HepG2 (cell line): Measurements from ENCODE around the gene FBXO2. TPM values are rescaled to one million over a fixed set of nuclear protein-coding genes. Genes with fewer than 3 reads are reported as not detected.

Experiments used
- AHR ChIP-seq: IDR thresholded peaks from 2 replicates; pipeline ENCODE4 v1.6.1; 2018; ENCODE audit warnings: missing genetic modification reagents, missing compliant biosample characterization
- ARID3A ChIP-seq: IDR thresholded peaks from 2 replicates; pipeline ENCODE4 v1.6.1; 2012; ENCODE audit warnings: low read depth, low read length, improper control_type of control experiment
- ARID4A ChIP-seq: sonication (generic); formaldehyde crosslinking; IDR thresholded peaks from 2 replicates; pipeline ENCODE4 v1.5.0; 2020; ENCODE audit warnings: mild to moderate bottlenecking, missing genetic modification reagents, borderline replicate concordance
- ATF7 ChIP-seq, 2 experiments: fragments of 450-650 bp in 1 of 2; sonication (generic) in 1 of 2; formaldehyde crosslinking in 1 of 2; IDR thresholded peaks; 2 replicates each; pipeline versions ENCODE4 v1.4.0 to v1.6.1; 2016 to 2020; ENCODE audit warnings: antibody characterized with exemption in 1 of 2, mild to moderate bottlenecking in 1 of 2, missing genetic modification reagents in 1 of 2
- BCLAF1 ChIP-seq: fragments of 450-650 bp; IDR thresholded peaks from 2 replicates; pipeline ENCODE4 v1.6.1; 2017; ENCODE audit warnings: mild to moderate bottlenecking
- GZF1 ChIP-seq: sonication (generic); formaldehyde crosslinking; IDR thresholded peaks from 2 replicates; pipeline ENCODE4 v1.5.1; 2020; ENCODE audit warnings: mild to moderate bottlenecking, missing genetic modification reagents
- KDM6A ChIP-seq: IDR thresholded peaks from 2 replicates; pipeline ENCODE4 v1.6.1; 2016; ENCODE audit warnings: low read depth
- KLF6 ChIP-seq: IDR thresholded peaks from 2 replicates; pipeline ENCODE4 v1.8.0; 2016; ENCODE audit warnings: missing biosample characterization, missing genetic modification reagents
- MTF1 ChIP-seq: sonication (generic); formaldehyde crosslinking; IDR thresholded peaks from 2 replicates; pipeline ENCODE4 v1.5.0; 2020; ENCODE audit warnings: missing genetic modification reagents
- MXD1 ChIP-seq: sonication (generic); formaldehyde crosslinking; IDR thresholded peaks from 2 replicates; pipeline ENCODE4 v1.4.0; 2020; ENCODE audit warnings: mild to moderate bottlenecking, missing genetic modification reagents
- SALL2 ChIP-seq: sonication (generic); formaldehyde crosslinking; IDR thresholded peaks from 2 replicates; pipeline ENCODE4 v1.8.1; 2023; ENCODE audit warnings: mild to moderate bottlenecking, missing genetic modification reagents, inconsistent platforms
- TFE3 ChIP-seq: IDR thresholded peaks from 2 replicates; pipeline ENCODE4 v1.6.1; 2016
- ZNF251 ChIP-seq: sonication (generic); formaldehyde crosslinking; IDR thresholded peaks from 2 replicates; pipeline ENCODE4 v1.9.0; 2021; ENCODE audit warnings: mild to moderate bottlenecking, missing genetic modification reagents
- ZNF256 ChIP-seq: sonication (generic); formaldehyde crosslinking; conservative IDR thresholded peaks from 2 replicates; pipeline ENCODE4 v1.4.0; 2020; ENCODE audit warnings: missing genetic modification reagents
- ZNF552 ChIP-seq: sonication (generic); formaldehyde crosslinking; IDR thresholded peaks from 2 replicates; pipeline ENCODE4 v1.9.0; 2022; ENCODE audit warnings: missing genetic modification reagents, mild to moderate bottlenecking, borderline replicate concordance
- ZNF678 ChIP-seq: sonication (generic); formaldehyde crosslinking; IDR thresholded peaks from 2 replicates; pipeline ENCODE4 v1.4.0; 2020; ENCODE audit warnings: mild to moderate bottlenecking, missing genetic modification reagents
- polyA plus RNA-seq, 8 experiments: library from polyadenylated mRNA; depleted of rRNA in 3 of 8; stranded (reverse) in 7 of 8; unstranded in 1 of 8; fragments of >200 nt; fragmentation: Illumina TruSeq in 4 of 8; extraction: Trizol in 4 of 8; gene quantifications; 2 replicates each; pipeline versions ENCODE4 v1.2.1 to v1.2.3, GENCODE V29; 2011 to 2016; ENCODE audit warnings: low read depth in 4 of 8, missing spikeins in 1 of 8, mixed read lengths in 1 of 8; ENCODE audit not compliant: insufficient read depth in 1 of 8
- total RNA-seq, 5 experiments: library from RNA; depleted of rRNA; stranded (reverse); fragments of >200 nt; fragmentation: Illumina TruSeq; extraction: Trizol; gene quantifications; 2 replicates each; pipeline ENCODE4 v1.2.3, GENCODE V29; 2016; ENCODE audit warnings: low read depth in 1 of 5
- TF ChIP-seq, protein P1 (sequence below): sonication (generic); formaldehyde crosslinking; IDR thresholded peaks from 2 replicates; pipeline ENCODE4 v1.5.0; 2020; ENCODE audit warnings: missing genetic modification reagents

Gene FBXO2
- total and polyA plus RNA-seq, 2 of the 13 experiments (the other 11 are each of a cell fraction or from before 2014, with no cell fraction given), result 79.3 to 112 TPM

GRCh38 chr1:11664336-11665065 lies 10.3 kb upstream of the FBXO2 start (continued):
- TF ChIP-seq MXD1 (CRISPR knock-in tag) (no peak), ZNF256 (no peak), SALL2 (CRISPR knock-in tag) (no peak), GZF1 (CRISPR knock-in tag) (no peak), ATF7 (IDR thresholded peaks at IDR 0.05) (no peak), ATF7 (CRISPR knock-in tag; IDR thresholded peaks at IDR 0.05) (no peak), ARID3A (no peak), AHR (CRISPR knock-in tag) (no peak), ZNF552 (CRISPR knock-in tag) (no peak), BCLAF1 (no peak), ZNF251 (no peak), TFE3 (CRISPR knock-in tag) (no peak), KDM6A (CRISPR knock-in tag) (no peak), ARID4A (0 out of 2 replicates have a peak, but pooled peaks have one; percentile 7), ZNF678 (no peak), MTF1 (CRISPR knock-in tag) (no peak), KLF6 (no peak)
- TF ChIP-seq, protein P1, sequence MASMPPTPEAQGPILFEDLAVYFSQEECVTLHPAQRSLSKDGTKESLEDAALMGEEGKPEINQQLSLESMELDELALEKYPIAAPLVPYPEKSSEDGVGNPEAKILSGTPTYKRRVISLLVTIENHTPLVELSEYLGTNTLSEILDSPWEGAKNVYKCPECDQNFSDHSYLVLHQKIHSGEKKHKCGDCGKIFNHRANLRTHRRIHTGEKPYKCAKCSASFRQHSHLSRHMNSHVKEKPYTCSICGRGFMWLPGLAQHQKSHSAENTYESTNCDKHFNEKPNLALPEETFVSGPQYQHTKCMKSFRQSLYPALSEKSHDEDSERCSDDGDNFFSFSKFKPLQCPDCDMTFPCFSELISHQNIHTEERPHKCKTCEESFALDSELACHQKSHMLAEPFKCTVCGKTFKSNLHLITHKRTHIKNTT, result no peak
